Upper lobe of left lung (tissue), 6 donors: ENCODE data around the gene PEMT. TPM values are rescaled to one million over a fixed set of nuclear protein-coding genes. Genes with fewer than 3 reads are reported as not detected.

Source experiments
- ATAC-seq, 2 donors: fragments of 200-7000 bp; cut with Tn5 transposase; one replicate each; pipeline ENCODE4 v1.9.1; 2022; ENCODE audit warnings: mild to moderate bottlenecking in 2 of 2, moderate library complexity in 2 of 2; ENCODE audit not compliant: low FRiP score in 2 of 2
- DNase-seq, 2 donors: peaks; one replicate each; pipeline ENCODE4 v3.0.0-alpha.2; 2019 to 2020
- H3K27ac ChIP-seq, 4 donors: fragments of 200-600 bp; sonication (generic); one replicate each; pipeline ENCODE4 v1.5.1; 2016 to 2019
- H3K27me3 ChIP-seq, 4 donors: fragments of 200-600 bp; sonication (generic); one replicate each; pipeline ENCODE4 v1.5.1; 2017 to 2019
- H3K36me3 ChIP-seq, 4 donors: fragments of 200-600 bp; sonication (generic); one replicate each; pipeline ENCODE4 v1.5.1; 2016 to 2019
- H3K4me1 ChIP-seq, 4 donors: fragments of 200-600 bp; sonication (generic); one replicate each; pipeline ENCODE4 v1.5.1; 2018 to 2019
- H3K4me3 ChIP-seq, 4 donors: fragments of 200-600 bp; sonication (generic); one replicate each; pipeline ENCODE4 v1.5.1; 2017 to 2019; ENCODE audit warnings: mild to moderate bottlenecking in 2 of 4, moderate library complexity in 1 of 4
- H3K9me3 ChIP-seq, 4 donors: fragments of 200-600 bp; sonication (generic); one replicate each; pipeline ENCODE4 v1.5.1; 2018 to 2019
- CTCF ChIP-seq, 6 experiments: fragments of 450-650 bp in 4 of 6; fragments of 200-600 bp in 2 of 6; sonication (generic) in 2 of 6; IDR thresholded peaks; one replicate each; pipeline ENCODE4 v1.5.1; 2016 to 2019; ENCODE audit warnings: antibody characterized with exemption in 6 of 6
- EP300 ChIP-seq, 4 donors: sonication (generic); formaldehyde crosslinking; IDR thresholded peaks; one replicate each; pipeline ENCODE4 v1.5.1; 2017; ENCODE audit warnings: antibody characterized with exemption in 4 of 4, control low read depth in 2 of 4
- POLR2A ChIP-seq, 4 donors: fragments of 450-650 bp; IDR thresholded peaks; one replicate each; pipeline ENCODE4 v1.5.1; 2016 to 2017; ENCODE audit warnings: antibody characterized with exemption in 4 of 4, mild to moderate bottlenecking in 2 of 4
- POLR2AphosphoS5 ChIP-seq, 2 donors: sonication (generic); formaldehyde crosslinking; IDR thresholded peaks; one replicate each; pipeline ENCODE4 v1.5.1; 2017; ENCODE audit warnings: antibody characterized with exemption in 2 of 2
- WGBS, 2 donors: methylation state at CpG; one replicate each; pipeline ENCODE4 v1.1.5; 2017 to 2018; 5-methylcytosine and 5-hydroxymethylcytosine counted together
- total RNA-seq, 6 donors: library from RNA; depleted of rRNA in 4 of 6; stranded (reverse); fragments of >200 nt in 4 of 6; gene quantifications; one replicate each; pipeline versions ENCODE4 v1.1.0 to v1.2.1, GENCODE V29; 2016 to 2021
- donor health status: DM: no; HTN: no; CAD: no; lungs with moderate emphysema.
- donor health status: DM: no; HTN: yes; CAD: no; lungs with severe emphysema.

PEMT gene
- total RNA-seq, 6 donors from 2014 or later: 16.6 to 44.9 (median 32.2) TPM

DNA sequence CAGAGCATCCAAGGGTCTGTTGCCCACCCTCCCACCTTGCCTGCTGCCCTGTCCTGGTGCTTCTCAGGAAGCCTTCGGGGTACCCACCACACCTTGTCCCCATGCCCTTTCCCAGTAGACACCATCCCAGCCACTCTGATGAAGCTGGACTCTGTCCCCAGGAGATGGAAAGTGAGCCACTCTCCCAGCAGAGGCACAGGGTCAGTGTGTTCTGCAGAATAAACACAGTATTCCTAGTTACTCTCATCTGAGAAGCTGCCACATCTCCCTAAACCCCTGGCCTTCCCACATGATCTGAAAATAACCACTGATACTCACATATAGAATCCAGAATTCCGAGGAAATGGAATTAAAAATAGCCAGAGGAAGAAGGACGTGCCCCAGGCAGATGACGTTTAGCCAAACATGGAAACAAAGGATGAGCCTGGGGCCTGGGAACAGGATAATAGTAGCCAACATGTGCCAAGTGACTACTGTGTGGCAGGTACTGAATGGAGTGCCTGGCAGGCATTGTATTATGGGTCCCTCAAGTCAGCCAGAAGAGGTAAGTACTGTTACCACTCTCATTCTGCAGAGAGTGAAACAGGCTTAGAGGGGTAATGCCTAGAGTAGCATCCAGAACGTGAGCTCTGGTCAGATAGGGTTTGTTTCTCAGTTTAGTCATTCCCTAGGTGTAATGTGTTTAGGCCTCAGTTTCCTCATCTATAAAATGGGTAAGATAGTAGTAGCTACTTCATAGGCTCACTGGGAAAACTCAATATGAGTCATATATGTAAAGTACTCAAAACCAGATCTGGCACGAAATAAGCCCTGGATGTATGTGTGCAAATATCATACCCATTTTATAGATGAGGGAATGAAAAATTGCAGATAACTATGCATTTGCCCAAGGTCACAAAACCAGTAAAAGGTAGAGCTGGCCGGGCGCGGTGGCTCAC, 20.8 kb upstream of the PEMT start:
- WGBS, 2 donors: 77% methylated on average over 8 to 9 of the region's 9 CpGs
- DNase-seq (no peak), ATAC-seq (no peak)
- no peak for TF ChIP-seq EP300 (IDR thresholded peaks at IDR 0.05)
- peak overlapping the region in 2 of 4 donors; percentile 35 for H3K27ac ChIP-seq
- no peak overlapping the region for H3K4me3 ChIP-seq
- H3K4me1 ChIP-seq: peaks cover 6 to 9% (median 7%) of the 10 kb centered on the region in 4 donors
- no peaks in the 10 kb centered on the region for H3K9me3 ChIP-seq
- H3K36me3 ChIP-seq: no peaks in the 10 kb centered on the region
- no peaks in the 10 kb centered on the region for H3K27me3 ChIP-seq

DNA sequence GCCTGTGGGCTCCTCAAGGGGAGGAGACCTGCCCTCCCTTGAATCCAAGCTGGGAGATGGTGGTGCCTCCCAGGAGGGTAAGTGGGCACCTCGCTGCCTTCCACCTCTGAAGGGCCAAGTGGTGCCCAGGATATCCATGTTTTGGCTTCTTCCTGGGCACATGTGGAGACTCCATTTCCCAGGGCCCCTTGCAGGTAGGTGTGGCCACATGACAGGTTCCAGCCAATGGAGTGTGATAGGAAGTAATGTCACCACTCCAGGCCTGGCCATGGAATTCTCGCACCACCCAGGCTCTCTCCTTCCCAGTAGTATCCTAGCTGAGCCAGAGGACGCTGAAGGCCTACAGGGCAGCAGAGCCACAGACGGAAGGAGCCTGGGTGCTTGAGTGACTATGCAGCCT, 17.6 kb upstream of the PEMT start:
- H3K9me3 ChIP-seq: no peaks in the 10 kb centered on the region
- TF ChIP-seq POLR2A (IDR thresholded peaks at IDR 0.05) (no peak), EP300 (IDR thresholded peaks at IDR 0.05) (no peak)
- H3K27ac ChIP-seq: no peak overlapping the region
- H3K4me1 ChIP-seq: peaks cover 10 to 27% (median 24%) of the 10 kb centered on the region in 4 donors
- DNase-seq (peak in 1 of 2 donors; percentile 32), ATAC-seq (no peak)
- H3K36me3 ChIP-seq: no peaks in the 10 kb centered on the region
- WGBS, 2 donors: 87 to 100% methylated on average over 2 to 4 of the region's 4 CpGs
- H3K27me3 ChIP-seq: no peaks in the 10 kb centered on the region
- H3K4me3 ChIP-seq: no peak overlapping the region

DNA sequence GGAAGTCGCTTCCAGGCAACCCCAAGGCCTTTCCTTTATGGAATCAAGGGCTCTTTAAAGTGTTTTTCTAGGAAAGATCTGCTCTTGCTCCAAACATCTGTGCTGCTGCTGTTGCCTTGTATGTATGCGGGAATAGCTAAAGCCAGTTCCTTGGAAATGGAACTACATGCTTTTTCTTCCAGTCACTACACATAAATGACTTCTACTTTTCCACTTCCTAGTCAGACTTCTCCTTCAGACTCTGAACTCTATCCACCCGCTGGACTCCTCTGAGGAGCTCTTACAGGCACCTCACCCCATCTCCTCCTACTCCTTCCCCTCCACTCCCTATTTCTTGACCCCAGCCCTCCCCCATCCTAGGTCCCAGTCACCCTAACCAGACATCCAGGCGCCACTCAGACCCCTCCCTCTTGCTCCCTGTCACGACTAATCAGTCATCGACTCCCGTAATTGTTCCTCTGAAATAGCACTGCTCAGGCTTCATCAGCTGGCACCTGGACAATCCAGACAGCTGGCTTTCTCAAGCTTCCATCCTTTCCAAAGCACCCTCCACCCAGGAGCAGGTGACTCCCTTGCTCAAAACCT, 15.0 kb upstream of the PEMT start:
- Histone ChIP-seq H3K9me3 (no peaks in the 10 kb centered on the region), H3K27me3 (no peaks in the 10 kb centered on the region), H3K27ac (no peak overlapping the region), H3K36me3 (no peaks in the 10 kb centered on the region), H3K4me1 (peaks cover 2 to 19% (median 18%) of the 10 kb centered on the region in 4 donors), H3K4me3 (no peak overlapping the region)
- WGBS, 2 donors: 57 to 64% methylated on average over 7 of the region's 7 CpGs
- no peak for TF ChIP-seq POLR2A (IDR thresholded peaks at IDR 0.05)
- TF ChIP-seq CTCF (IDR thresholded peaks at IDR 0.05): no peak
- TF ChIP-seq EP300 (IDR thresholded peaks at IDR 0.05): no peak
- no peak for TF ChIP-seq POLR2AphosphoS5 (IDR thresholded peaks at IDR 0.05)
- DNase-seq: no peak
- ATAC-seq: no peak

DNA sequence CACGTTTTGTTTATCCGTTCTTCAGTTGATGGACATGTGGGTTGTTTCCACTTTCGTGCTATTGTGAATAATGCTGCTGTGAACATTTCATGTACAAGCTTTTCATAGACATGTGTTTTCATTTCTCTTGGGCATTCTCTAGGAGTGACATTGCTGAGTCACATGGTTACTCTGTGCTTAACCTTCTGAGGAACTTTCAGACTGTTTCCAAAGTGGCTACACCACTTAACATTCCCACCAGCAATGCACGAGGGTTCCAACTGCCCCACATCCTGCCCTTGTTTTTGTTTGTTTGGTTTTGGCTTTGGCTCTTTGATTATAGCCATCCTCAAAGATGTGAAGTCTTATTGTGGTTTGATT, 14.2 kb upstream of the PEMT start:
- Histone ChIP-seq H3K36me3 (no peaks in the 10 kb centered on the region), H3K27ac (peak overlapping the region in 2 of 4 donors; percentile 36 to 43)
- peak; percentile 47 to 54 for ATAC-seq

DNA sequence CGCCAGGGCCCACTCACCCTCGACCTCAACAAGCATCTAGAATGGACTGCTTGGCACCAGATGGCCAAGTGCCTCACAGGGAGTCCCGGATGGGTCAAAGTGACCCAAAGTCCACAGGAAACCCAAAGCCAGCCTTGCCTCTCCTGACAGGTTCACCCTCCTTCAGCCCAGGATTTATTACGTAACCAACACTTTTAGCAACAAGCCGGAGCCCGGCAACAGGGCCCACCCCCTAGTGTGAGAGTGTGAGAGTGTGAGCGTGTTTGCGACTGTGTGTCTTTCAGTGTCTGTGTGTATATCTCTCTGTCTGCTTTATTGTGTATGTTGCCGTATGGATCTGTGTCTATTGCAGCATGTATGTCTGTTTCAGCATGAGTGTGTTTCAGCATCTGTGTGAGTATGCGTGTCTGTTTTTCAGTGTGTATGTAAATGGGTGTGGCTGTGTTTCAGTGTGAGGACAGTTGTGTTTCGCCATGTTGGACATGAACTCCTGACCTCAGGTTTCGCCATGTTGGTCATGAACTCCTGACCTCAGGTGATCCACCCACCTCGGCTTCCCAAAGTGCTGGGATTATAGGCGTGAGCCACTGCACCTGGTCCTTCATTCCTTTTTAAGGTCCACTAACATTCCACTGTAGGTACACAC, 13.7 kb upstream of the PEMT start:
- peak; percentile 19 to 35 for ATAC-seq
- Histone ChIP-seq H3K27me3 (no peaks in the 10 kb centered on the region), H3K4me1 (peaks cover 2 to 19% (median 18%) of the 10 kb centered on the region in 4 donors), H3K27ac (peak overlapping the region in 2 of 4 donors; percentile 36 to 43), H3K36me3 (no peaks in the 10 kb centered on the region), H3K9me3 (no peaks in the 10 kb centered on the region), H3K4me3 (no peak overlapping the region)
- TF ChIP-seq EP300 (IDR thresholded peaks at IDR 0.05): no peak
- no peak for TF ChIP-seq POLR2A (IDR thresholded peaks at IDR 0.05)
- TF ChIP-seq POLR2AphosphoS5 (IDR thresholded peaks at IDR 0.05): no peak
- no peak for TF ChIP-seq CTCF (IDR thresholded peaks at IDR 0.05)
- 43 to 75% methylated on average over 13 to 14 of the region's 14 CpGs for WGBS, 2 donors
- peak in 1 of 2 donors; percentile 51 for DNase-seq

More for the DNA sequence above, 14.2 kb upstream of the PEMT start:
- no peak overlapping the region for H3K4me3 ChIP-seq
- peaks cover 2 to 19% (median 18%) of the 10 kb centered on the region in 4 donors for H3K4me1 ChIP-seq
- no peaks in the 10 kb centered on the region for H3K27me3 ChIP-seq
- 46 to 59% methylated on average over 4 of the region's 4 CpGs for WGBS, 2 donors
- no peak for TF ChIP-seq POLR2A (IDR thresholded peaks at IDR 0.05)
- H3K9me3 ChIP-seq: no peaks in the 10 kb centered on the region
- no peak for DNase-seq

DNA sequence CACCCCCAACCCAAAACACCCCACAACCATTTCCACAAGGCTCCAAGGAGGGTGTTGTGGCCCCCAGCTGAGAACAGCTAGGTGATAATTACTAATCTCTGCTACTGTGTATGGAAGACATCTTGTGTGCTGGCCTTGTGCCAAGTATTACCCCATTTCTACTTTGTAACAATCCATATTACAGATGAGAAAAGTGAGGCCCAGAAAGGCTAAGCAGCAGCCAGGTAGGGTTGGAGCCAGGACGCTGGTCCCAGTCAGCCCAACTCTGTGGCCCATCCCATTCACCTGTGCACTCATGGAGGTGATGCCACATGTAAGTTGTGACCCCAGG, 12.4 kb upstream of the PEMT start:
- DNase-seq: no peak
- no peak for TF ChIP-seq POLR2A (IDR thresholded peaks at IDR 0.05)
- TF ChIP-seq CTCF (IDR thresholded peaks at IDR 0.05): no peak
- TF ChIP-seq POLR2AphosphoS5 (IDR thresholded peaks at IDR 0.05): no peak
- TF ChIP-seq EP300 (IDR thresholded peaks at IDR 0.05): no peak
- H3K9me3 ChIP-seq: no peaks in the 10 kb centered on the region
- no peak overlapping the region for H3K27ac ChIP-seq
- WGBS, 2 donors: 88% methylated on average over 1 of the region's 1 CpG; no CpG with 5 or more reads in 1 of the 2 donors
- no peaks in the 10 kb centered on the region for H3K27me3 ChIP-seq
- no peak overlapping the region for H3K4me3 ChIP-seq
- H3K36me3 ChIP-seq: no peaks in the 10 kb centered on the region
- H3K4me1 ChIP-seq: peaks cover 2 to 19% (median 18%) of the 10 kb centered on the region in 4 donors
- ATAC-seq: no peak
